HL-60 (cell line): ENCODE results near the gene CALHM2.

Experiments
- GABPA ChIP-seq: IDR thresholded peaks from 2 replicates; pipeline ENCODE4 v1.6.1; 2012; ENCODE audit warnings: low read depth
- POLR2AphosphoS5 ChIP-seq: IDR thresholded peaks from 2 replicates; pipeline ENCODE4 v1.6.1; 2012; ENCODE audit warnings: low read depth
- TF ChIP-seq, protein P1 (sequence below): IDR thresholded peaks from one replicate; pipeline ENCODE4 v1.5.1; 2011; ENCODE audit warnings: low read length, control low read depth, inconsistent platforms; ENCODE audit not compliant: insufficient read depth
- TF ChIP-seq, protein P2 (sequence below): IDR thresholded peaks from 2 replicates; pipeline ENCODE4 v1.6.1; 2012; ENCODE audit warnings: low read depth; ENCODE audit not compliant: insufficient replicate concordance

DNA sequence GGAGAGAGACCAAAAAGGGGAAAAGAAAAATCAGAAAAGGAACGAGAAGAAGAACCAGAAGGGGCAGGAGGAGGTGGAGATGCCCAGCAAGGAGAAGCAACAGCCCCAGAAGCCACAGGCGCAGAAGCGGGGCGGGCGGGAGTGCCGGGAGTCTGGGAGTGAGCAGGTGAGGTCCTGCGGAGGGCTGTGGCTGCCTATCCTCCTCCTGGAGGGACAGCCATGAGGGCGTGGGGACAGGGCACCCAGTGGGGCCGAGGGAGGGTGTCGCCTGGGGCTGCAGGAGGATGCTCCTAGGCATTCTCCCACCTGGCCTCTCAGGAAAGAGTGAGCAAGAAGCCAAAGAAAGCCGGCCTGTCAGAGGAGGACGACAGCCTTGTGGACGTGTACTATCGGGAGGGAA, 11.8 kb downstream of the CALHM2 start:
- TF ChIP-seq, protein P1, sequence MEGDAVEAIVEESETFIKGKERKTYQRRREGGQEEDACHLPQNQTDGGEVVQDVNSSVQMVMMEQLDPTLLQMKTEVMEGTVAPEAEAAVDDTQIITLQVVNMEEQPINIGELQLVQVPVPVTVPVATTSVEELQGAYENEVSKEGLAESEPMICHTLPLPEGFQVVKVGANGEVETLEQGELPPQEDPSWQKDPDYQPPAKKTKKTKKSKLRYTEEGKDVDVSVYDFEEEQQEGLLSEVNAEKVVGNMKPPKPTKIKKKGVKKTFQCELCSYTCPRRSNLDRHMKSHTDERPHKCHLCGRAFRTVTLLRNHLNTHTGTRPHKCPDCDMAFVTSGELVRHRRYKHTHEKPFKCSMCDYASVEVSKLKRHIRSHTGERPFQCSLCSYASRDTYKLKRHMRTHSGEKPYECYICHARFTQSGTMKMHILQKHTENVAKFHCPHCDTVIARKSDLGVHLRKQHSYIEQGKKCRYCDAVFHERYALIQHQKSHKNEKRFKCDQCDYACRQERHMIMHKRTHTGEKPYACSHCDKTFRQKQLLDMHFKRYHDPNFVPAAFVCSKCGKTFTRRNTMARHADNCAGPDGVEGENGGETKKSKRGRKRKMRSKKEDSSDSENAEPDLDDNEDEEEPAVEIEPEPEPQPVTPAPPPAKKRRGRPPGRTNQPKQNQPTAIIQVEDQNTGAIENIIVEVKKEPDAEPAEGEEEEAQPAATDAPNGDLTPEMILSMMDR: no peak
- TF ChIP-seq POLR2AphosphoS5 (no peak), GABPA (no peak)
- TF ChIP-seq, protein P2, sequence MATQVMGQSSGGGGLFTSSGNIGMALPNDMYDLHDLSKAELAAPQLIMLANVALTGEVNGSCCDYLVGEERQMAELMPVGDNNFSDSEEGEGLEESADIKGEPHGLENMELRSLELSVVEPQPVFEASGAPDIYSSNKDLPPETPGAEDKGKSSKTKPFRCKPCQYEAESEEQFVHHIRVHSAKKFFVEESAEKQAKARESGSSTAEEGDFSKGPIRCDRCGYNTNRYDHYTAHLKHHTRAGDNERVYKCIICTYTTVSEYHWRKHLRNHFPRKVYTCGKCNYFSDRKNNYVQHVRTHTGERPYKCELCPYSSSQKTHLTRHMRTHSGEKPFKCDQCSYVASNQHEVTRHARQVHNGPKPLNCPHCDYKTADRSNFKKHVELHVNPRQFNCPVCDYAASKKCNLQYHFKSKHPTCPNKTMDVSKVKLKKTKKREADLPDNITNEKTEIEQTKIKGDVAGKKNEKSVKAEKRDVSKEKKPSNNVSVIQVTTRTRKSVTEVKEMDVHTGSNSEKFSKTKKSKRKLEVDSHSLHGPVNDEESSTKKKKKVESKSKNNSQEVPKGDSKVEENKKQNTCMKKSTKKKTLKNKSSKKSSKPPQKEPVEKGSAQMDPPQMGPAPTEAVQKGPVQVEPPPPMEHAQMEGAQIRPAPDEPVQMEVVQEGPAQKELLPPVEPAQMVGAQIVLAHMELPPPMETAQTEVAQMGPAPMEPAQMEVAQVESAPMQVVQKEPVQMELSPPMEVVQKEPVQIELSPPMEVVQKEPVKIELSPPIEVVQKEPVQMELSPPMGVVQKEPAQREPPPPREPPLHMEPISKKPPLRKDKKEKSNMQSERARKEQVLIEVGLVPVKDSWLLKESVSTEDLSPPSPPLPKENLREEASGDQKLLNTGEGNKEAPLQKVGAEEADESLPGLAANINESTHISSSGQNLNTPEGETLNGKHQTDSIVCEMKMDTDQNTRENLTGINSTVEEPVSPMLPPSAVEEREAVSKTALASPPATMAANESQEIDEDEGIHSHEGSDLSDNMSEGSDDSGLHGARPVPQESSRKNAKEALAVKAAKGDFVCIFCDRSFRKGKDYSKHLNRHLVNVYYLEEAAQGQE: no peak
